Nucleus accumbens (tissue), 56 donors: ENCODE data around the gene APOBEC3F.

ENCODE experiments used
- DNase-seq, 56 donors: peaks; one replicate each; lab custom pipeline; 2025; lab: John Stamatoyannopoulos, UW

APOBEC3F gene

DNA sequence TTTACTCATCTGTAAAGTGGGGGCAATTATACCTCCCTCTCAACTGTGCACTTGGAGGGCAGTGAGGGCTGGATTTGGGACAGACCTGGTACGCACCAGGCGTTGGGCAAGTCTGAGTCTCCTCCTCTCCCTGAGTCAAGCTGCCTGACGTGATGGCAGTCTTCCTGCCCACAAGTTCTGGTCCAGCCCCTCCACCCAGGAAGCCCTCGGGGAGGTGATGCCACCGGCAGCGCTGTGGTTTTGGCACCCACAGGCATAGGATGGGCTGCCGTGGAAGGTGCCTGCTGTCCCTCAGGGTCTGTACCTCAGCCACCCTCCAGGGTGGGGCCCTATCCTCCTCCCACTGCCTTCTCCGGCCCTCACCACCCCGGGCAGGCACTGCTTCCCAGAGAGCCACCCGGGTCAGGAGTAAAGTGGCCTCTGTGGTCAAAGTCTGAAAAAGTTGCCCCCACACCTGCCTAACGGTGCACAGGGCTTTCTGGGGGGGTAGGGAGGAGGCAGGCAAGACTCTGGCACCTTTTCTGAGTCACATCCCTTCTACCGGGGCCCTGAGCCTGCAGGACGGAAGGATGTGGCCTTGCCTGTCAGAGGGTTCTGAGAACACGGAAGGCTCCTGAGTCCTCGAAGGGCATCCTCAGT lies 49.9 kb downstream of the APOBEC3F start:
- no peak for DNase-seq

DNA sequence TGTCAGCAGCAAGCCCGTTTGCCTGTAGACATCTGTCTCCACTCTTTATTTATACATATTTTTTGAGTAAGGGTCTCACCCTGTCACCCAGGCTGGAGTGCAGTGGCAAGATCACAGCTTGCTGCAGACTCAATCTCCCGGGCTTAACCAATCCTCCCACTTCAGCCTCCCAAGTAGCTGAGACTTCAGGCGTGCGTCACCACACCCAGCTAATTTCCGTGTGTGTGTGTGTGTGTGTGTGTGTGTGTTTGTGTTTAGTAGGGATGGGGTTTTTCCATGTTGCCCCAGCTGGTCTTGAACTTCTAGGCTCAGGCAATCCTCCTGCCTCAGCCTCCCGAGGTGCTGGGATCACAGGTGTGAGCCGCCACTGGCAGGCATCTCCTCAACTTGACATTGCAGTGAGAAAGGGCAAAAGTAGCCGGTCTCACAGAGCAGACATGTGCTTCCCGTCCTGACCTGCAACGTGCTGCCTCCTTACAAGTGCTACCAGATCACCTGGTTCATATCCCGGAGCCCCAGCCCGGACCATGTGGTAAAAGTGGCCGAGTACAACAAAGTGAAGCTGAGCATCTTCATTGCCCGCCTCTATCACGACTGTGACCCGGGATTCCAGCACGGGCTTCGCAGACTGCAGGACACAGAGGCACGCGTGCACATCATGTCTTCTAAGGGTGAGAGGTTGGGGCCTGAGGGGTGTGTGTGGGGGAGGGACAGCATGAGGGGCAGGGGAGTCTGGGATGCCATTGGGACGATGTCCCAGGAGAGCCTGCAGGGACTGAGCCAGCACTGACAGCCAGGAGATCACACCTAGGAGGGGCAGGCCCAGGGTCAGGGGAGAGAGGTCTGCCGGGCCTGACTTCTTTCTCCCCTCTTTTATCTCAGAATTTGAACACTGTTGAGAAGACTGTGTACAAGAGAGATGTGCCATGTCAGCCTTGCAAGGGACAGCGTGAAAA lies 50.7 kb downstream of the APOBEC3F start:
- no peak for DNase-seq

DNA sequence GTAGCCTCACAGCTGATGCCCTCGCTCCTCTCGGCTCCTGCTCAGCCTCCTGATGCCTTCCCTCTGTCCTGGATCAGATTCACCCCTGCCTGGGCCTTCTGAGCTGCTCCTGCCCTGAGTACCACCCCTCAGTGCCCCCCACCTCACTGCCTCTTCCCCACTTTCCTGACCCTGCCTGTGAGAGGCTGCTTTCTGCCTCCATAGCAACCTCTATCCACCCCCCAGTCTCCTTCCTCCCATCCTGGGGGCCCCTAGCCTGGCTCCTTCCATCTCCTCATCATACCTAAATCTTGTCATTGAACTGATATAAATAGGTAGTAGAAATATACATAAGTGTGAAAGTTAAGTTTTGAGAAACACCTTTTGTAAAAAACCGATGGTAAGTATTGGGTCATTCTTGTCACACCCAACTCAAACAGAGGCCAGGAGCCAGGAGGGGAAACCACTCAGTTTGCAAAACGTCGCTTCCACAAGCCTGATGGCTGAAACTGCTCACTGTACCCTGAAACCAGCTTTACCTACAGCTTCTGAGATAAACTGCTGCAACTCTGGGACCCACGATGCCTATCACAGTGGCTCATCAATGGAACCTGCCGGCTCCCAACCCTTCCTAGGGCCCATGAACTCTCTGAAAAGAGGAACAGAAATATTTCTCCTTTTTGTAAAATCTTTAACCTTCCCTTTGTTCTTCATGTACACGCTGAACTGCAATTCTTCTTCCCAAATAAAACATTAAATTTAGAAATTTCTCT lies 51.6 kb downstream of the APOBEC3F start:
- no peak for DNase-seq

DNA sequence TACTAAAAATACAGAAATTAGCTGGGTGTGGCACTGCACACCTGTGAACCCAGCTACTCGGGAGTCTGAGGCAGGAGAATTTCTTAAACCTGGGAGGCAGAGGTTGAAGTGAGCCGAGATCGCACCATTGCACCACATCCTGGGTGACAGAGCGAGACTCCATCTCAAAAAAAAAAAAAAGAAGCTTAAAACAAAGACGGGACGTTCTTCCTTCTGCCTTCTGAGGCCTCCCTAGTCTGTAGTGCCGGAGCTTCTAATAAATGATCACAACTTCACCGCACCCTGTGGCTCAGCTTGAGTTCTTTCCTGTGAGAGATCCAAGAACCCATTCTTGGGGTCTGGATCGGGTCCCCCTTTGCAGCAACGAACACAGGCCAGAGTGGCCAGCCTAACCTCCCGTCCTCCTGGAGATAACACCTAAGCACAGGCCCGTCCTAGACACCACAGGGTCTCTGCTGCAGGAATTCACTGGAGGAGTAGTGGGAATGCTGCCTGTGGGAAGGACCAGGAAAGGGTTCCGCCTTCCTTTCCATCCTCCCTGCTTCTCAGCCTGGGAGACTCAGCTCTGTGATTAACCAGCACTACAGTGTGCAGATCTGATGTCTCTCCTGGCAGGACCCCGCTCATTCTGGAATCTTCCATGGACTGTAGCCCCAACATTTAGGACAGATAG lies 54.2 kb downstream of the APOBEC3F start:
- no peak for DNase-seq

DNA sequence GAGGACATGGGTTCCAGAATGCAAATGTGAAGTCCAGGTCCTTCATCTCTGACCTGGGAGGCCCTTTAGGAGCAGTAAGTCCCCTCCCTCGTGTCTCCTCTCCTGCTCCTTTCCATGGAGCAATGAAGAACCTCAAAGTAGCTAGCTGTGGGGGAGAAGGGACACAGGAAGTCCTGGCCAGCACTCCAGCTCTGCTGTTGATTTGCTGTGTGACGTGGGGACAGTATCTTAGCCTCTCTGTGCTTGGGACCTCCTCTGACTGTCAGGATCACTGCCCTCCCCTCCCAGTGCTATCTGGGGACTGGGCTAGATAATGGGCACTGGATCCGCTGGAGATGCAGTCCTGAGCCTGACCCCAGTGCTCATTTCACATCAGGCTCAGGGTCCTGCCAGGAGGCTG lies 55.3 kb downstream of the APOBEC3F start:
- DNase-seq = no peak

DNA sequence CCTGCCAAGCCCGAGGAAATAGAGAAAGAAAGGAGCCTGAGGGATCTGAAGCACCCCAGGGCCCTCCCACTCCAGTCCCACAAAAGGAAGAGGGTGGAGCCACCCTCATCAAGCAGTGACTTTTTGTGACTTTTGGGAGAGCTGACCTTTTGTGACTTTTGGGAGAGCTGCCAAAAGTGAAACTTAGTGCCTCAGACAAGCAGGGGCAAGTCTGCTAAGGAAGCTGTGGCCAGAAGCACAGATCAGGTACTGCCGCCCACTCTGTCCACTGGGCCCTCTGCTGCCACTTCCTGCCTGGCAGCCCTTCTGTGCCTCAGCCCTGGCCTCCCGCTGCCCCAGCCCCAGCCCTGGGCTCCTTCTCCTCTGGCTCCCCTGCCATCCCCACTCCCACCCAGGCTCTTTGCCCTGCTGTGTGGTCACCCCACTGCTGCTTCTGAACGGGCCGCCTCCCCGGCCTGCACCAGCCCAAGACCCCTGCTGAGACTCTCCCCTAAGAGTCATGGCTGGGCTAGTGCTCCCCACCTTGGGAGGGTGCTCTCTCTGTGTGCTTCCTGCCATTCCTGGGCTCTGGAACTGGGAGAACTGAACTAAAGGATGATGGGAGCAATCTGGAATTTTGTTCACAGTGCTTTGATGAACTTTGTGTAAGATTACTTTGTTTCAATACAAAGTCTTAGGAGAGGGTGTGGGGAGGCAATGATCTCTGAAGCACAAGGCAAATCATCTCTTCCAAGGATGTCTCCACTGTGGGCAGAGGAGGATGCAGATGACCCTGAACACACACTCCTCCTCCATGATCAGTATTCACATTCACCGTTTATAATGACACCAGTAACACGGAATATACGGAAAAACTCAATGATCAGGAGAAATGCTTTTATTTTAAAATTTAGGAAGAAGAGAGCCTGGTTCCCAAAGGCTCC lies 56.7 kb downstream of the APOBEC3F start, which contains the start of gene APOBEC3H:
Gene APOBEC3H, plus strand, starts transcription at position 147 of the 923 bp plus-strand sequence. CDS start 3,035 bp downstream, outside the sequence.
- no peak for DNase-seq

DNA sequence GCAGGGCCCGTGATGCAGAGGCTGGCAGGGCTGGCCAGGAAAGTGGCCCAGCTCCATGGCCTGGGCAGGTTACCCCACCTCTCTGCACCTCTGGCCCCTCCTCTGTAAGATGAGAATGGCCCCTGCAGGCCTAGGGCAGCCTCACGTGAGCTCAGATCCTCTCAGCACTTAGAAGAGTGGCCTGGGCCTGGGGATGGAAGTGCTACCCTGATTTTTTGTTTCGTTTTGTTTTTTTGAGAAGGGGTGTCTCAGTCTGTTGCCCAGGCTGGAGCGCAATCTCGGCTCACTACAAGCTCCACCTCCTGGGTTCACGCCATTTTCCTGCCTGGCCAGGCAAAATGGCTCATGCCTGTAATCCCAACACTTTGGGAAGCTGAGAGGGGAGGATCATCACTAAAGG lies 57.4 kb downstream of the APOBEC3F start:
- no peak for DNase-seq

DNA sequence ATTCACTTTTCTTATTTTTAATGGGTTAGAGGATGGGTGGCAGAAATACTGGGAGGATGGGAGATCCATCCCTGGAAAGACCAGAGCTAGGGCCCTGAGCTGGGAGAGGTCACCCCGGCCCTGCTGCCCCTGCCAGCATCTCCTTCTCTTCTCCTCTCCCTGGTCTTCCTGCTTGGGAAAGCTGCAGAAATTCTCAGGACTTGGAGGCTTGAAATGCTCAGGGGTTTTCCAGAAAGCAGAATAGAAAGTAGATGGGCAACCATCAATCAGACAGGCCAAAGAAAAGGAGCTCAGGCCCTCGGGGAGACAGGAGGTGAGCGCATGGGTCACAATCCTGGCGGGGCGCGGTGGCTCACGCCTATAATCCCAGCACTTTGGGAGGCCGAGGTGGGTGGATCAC lies 57.9 kb downstream of the APOBEC3F start:
- no peak for DNase-seq

DNA sequence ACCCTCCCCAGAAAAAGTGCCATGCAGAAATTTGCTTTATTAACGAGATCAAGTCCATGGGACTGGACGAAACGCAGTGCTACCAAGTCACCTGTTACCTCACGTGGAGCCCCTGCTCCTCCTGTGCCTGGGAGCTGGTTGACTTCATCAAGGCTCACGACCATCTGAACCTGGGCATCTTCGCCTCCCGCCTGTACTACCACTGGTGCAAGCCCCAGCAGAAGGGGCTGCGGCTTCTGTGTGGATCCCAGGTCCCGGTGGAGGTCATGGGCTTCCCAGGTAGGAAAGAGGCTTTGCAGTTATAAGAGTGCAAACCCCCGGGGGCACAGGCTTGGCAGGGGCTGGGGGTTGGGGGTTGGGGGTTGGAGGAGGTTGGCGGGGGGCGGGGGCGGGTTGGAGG lies 60.6 kb downstream of the APOBEC3F start:
- DNase-seq = no peak

DNA sequence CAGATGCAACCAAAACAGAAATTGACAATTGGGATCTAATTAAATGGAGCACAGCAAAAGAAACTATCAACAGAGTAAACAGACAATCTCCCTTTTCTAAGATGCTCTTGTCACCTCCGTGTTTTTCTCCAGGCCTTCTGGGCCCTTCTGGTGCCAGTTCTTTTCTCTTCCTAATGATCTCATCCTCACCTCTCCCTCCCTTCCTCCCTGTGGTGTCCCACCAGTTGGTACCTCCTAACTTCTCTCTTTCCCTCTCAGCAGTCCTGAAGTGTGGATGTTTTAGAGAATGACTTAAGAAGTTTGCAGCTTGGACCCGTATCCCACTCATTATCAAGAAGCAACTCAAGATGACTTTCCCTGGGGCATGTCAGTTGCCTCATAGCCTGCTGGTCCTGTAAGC lies 62.8 kb downstream of the APOBEC3F start:
- DNase-seq = no peak
